WERI-Rb-1 (cell line): ENCODE results near the gene CDH24.
"Not testable (repeated sequence)": the region's sequence is repeated elsewhere in the genome, so short reads cannot be mapped to it uniquely, and the experiment has no call there.

ENCODE experiments used
- DNase-seq: peaks from one replicate; pipeline ENCODE4 v3.0.0-alpha.2; 2020
- H3K27ac ChIP-seq: fragments of 250-450 bp; sonication (Bioruptor Pico); 2 replicates; pipeline ENCODE4 v1.5.1; 2020; ENCODE audit warnings: mild to moderate bottlenecking, moderate library complexity
- H3K27me3 ChIP-seq: fragments of 250-450 bp; sonication (Bioruptor Pico); 2 replicates; pipeline ENCODE4 v1.5.1; 2021; ENCODE audit warnings: mild to moderate bottlenecking, low read depth, moderate library complexity; ENCODE audit not compliant: insufficient read depth, severe bottlenecking
- H3K36me3 ChIP-seq: fragments of 250-450 bp; sonication (Bioruptor Pico); 2 replicates; pipeline ENCODE4 v1.5.1; 2020; ENCODE audit warnings: mild to moderate bottlenecking, moderate library complexity
- H3K4me3 ChIP-seq: 2 replicates; pipeline ENCODE4 v1.5.1; 2011; ENCODE audit warnings: low read depth, mild to moderate bottlenecking, control low read depth, low read length
- H3K9me3 ChIP-seq: fragments of 250-450 bp; sonication (Bioruptor Pico); 2 replicates; pipeline ENCODE4 v1.5.1; 2021; ENCODE audit warnings: mild to moderate bottlenecking, moderate library complexity; ENCODE audit not compliant: severe bottlenecking
- TF ChIP-seq, protein P1 (sequence below): IDR thresholded peaks from 2 replicates; pipeline ENCODE4 v1.5.1; 2011; ENCODE audit warnings: low read depth, mild to moderate bottlenecking, control low read depth, inconsistent platforms, low read length

CDH24 gene

DNA sequence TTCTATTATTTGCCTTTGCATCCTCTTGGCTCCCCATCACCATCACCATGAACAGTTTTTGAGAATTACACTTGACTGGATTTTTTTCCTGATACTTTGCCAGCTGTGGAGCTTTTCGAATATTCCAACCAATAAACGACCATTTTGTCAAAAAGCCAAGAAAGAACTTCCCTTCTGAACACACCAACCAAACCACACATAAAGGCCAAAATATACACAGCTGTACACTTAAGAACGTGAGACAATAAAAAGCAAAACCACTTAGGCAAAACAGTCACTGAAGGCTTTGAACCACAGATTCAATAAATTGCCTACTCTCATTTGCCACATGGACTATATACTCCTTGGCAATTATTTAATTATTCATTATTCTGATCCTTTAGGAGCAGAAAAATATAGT is 48.5 kb downstream of the CDH24 start:
- DNase-seq: no peak
- H3K27ac ChIP-seq: peak overlapping the region; percentile 89
- no peaks in the 10 kb centered on the region for H3K36me3 ChIP-seq
- TF ChIP-seq, protein P1, sequence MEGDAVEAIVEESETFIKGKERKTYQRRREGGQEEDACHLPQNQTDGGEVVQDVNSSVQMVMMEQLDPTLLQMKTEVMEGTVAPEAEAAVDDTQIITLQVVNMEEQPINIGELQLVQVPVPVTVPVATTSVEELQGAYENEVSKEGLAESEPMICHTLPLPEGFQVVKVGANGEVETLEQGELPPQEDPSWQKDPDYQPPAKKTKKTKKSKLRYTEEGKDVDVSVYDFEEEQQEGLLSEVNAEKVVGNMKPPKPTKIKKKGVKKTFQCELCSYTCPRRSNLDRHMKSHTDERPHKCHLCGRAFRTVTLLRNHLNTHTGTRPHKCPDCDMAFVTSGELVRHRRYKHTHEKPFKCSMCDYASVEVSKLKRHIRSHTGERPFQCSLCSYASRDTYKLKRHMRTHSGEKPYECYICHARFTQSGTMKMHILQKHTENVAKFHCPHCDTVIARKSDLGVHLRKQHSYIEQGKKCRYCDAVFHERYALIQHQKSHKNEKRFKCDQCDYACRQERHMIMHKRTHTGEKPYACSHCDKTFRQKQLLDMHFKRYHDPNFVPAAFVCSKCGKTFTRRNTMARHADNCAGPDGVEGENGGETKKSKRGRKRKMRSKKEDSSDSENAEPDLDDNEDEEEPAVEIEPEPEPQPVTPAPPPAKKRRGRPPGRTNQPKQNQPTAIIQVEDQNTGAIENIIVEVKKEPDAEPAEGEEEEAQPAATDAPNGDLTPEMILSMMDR: no peak
- H3K9me3 ChIP-seq: no peaks in the 10 kb centered on the region
- H3K27me3 ChIP-seq: no peaks in the 10 kb centered on the region
- H3K4me3 ChIP-seq: no peak overlapping the region

DNA sequence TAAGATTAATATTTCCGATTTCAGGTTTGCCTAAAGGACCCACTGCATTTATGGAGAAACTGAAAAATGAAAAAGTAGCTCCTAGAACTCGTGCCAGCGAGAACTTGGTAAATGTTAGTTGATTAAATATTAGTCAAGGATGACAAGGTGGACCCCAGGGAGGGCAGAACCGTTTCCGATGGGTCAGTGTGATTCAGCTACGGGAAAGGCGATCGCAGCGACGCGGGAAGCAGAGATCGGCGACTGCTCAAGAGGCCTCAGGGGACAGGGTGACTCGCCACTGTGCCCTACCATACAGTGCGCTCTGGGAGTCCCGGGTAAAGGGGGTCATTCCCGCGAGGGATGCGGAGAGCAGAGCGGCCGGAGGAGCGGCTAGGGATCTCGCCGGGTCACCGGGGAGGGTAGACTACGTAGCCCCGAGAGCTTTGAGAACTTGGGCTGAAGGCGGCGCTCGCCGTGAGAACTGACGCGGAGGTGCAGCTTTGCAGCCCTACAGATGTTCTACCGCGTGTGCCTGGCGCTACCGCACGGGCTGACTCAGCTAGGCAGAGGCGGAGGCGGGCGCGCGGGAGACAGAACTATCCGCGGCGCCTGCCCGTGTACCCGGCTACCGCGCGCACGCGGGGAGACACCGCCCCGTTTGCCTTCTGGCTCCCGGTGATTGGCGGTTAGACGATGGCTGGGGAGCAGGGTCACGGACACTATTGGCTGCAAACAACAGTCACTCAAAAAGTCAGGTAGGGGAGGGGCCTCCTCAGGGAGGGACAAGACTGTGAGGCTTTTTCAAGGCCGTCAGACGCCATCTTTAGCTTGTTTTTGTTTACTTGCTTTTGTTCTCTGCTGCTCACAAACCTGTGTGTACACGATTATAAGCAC is 50.5 kb downstream of the CDH24 start:
- peak; percentile 97 for DNase-seq
- H3K9me3 ChIP-seq: no peaks in the 10 kb centered on the region
- no peaks in the 10 kb centered on the region for H3K36me3 ChIP-seq
- H3K4me3 ChIP-seq: peak overlapping the region; percentile 54
- H3K27me3 ChIP-seq: no peaks in the 10 kb centered on the region
- TF ChIP-seq, protein P1: peak; percentile 50
- peak overlapping the region; percentile 94 for H3K27ac ChIP-seq

DNA sequence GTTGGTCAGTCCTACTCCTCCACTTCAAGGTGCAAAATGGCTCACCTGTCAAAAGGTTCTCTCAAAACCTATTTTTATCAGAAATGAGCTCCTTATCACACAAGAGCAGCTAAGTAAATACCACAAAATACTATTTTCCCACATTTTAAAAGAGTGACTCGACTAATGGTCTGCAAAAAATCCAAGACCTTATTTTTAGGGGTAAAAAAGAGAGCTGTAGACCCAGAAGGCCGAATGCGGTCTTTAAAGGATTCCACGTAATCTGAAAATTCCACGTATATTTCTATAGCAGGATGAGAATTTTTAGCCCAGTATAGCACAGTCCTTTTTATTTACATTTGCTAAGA is 51.2 kb downstream of the CDH24 start:
- Histone ChIP-seq H3K9me3 (no peaks in the 10 kb centered on the region), H3K27ac (peak overlapping the region; percentile 94), H3K27me3 (no peaks in the 10 kb centered on the region), H3K36me3 (no peaks in the 10 kb centered on the region), H3K4me3 (peak overlapping the region; percentile 54)
- TF ChIP-seq, protein P1: no peak
- DNase-seq: no peak

DNA sequence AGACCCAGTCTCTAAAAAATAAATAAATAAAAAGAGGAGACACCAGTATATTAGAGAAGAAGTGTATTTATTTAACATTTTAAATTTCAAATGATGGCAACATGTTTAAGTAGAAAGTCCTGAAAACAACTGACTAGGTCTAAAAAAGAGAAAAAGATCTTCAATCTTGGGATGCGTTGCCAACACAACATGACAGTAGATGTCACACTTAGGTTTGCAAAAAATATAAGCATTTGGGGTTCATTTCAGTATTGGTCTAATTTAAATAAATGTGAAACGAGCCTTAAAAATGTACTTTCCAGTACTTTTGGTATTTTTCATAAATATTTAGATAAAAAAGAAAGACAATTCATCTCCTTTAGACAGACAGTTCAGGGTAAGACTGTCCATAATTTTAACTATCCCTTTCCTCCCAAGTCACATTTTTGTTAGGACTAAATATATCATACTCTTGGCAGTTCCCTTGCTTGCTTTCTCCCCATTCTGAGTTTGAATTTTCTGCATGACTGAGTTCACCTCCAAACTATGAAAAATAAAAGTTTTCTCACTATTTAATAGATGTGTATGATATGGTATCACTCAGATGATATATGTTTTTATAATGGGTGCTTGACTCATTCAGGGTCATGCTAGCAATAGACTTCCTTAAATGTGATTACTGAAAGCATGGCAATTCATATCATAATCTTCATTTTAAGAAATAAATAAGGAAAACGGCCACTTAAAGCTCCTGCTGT is 51.7 kb downstream of the CDH24 start:
- no peak overlapping the region; the same call in 1 of the 2 replicates for H3K4me3 ChIP-seq
- H3K9me3 ChIP-seq: no peaks in the 10 kb centered on the region
- TF ChIP-seq, protein P1: no peak
- peak overlapping the region; percentile 94 for H3K27ac ChIP-seq
- no peaks in the 10 kb centered on the region for H3K36me3 ChIP-seq
- no peaks in the 10 kb centered on the region for H3K27me3 ChIP-seq
- DNase-seq: no peak

DNA sequence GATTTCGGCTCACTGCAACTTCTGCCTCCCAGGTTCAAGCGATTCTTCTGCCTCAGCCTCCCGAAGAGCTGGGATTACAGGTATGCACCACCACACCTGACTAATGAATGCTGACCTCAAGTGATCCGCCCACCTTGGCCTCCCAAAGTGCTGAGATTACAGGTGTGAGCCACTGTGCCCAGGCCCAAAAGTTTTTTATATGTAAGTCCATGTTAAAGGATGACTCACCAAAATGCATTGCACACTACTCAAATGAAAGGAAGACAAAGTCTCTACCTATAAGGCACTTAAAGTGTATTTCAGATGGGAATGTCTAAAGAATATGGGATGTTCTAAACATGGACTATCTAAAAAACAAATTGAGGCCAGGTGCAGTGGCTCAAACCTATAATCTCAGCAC is 53.0 kb downstream of the CDH24 start:
- DNase-seq, H3K4me3 ChIP-seq, H3K27me3 ChIP-seq, H3K27ac ChIP-seq, H3K36me3 ChIP-seq, H3K9me3 ChIP-seq: not testable (repeated sequence)

DNA sequence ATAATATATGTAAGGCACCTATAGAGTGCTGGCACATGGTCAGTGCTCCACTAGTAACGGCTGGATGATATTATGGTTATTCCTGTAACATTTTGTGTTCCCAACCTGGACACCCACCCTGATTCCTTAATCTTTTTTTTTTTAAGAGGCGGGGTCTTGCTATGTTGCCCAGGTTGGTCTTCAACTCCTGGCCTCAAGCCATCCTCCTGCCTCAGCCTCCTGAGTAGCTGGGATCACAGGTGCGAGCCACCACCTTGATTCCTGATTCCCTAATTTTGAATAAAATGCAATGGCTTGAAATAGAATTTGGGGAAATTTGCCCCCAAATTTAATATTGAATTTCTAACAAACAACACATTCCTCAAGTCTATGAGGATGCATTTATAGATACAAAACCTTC is 54.7 kb downstream of the CDH24 start:
- TF ChIP-seq, protein P1: no peak
- no peak overlapping the region for H3K27ac ChIP-seq
- H3K4me3 ChIP-seq: no peak overlapping the region
- no peaks in the 10 kb centered on the region for H3K9me3 ChIP-seq
- DNase-seq: no peak
- no peaks in the 10 kb centered on the region; the same call in 1 of the 2 replicates for H3K36me3 ChIP-seq
- no peaks in the 10 kb centered on the region for H3K27me3 ChIP-seq
